Measurements from ENCODE around the gene GON4L. TPM values are rescaled to one million over a fixed set of nuclear protein-coding genes. Genes with fewer than 3 reads are reported as not detected.

GON4L gene
- total RNA-seq, 1 donor from 2014 or later, result 57.0 TPM

DNA sequence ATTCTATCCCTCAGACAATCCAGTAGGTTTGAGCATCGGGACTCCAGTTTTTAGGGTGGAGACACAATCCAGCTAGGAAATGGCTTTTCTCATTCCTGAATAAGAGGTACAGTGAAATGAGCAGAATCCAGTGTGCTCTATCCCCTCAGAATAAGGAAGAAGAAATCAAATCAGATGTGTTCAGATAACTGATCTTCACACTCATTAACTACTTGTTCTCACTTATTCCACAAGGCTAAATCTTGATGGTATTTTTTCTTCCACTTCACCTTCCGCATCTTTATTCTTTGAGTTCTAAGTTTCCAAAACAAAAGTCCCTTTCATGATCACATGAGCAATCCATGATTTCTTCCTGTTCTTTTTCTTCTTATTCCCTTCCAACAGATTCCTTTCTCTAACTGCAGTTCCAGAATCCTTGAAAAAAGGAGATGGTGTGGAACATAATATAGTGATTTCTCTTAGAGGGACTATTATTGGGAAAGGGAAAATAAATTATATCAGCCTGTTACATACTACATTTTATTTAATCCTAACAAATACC lies 4.0 kb upstream of the GON4L start:
- Mint-ChIP-seq H3K4me1 (ENCODE audit: unreplicated experiment) (peaks cover 26% of the 10 kb centered on the region), H3K4me3 (ENCODE audit: unreplicated experiment) (no peak overlapping the region), H3K27ac (ENCODE audit: unreplicated experiment) (no peak overlapping the region), H3K9me3 (ENCODE audit: unreplicated experiment) (no peaks in the 10 kb centered on the region), H3K36me3 (ENCODE audit: unreplicated experiment) (no peaks in the 10 kb centered on the region), H3K27me3 (ENCODE audit: unreplicated experiment) (peaks cover 4% of the 10 kb centered on the region)
- DNase-seq (ENCODE audit: extremely low spot score, unreplicated experiment), result no peak
- TF ChIP-seq, protein P1, sequence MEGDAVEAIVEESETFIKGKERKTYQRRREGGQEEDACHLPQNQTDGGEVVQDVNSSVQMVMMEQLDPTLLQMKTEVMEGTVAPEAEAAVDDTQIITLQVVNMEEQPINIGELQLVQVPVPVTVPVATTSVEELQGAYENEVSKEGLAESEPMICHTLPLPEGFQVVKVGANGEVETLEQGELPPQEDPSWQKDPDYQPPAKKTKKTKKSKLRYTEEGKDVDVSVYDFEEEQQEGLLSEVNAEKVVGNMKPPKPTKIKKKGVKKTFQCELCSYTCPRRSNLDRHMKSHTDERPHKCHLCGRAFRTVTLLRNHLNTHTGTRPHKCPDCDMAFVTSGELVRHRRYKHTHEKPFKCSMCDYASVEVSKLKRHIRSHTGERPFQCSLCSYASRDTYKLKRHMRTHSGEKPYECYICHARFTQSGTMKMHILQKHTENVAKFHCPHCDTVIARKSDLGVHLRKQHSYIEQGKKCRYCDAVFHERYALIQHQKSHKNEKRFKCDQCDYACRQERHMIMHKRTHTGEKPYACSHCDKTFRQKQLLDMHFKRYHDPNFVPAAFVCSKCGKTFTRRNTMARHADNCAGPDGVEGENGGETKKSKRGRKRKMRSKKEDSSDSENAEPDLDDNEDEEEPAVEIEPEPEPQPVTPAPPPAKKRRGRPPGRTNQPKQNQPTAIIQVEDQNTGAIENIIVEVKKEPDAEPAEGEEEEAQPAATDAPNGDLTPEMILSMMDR (IDR thresholded peaks at IDR 0.05), result no peak

DNA sequence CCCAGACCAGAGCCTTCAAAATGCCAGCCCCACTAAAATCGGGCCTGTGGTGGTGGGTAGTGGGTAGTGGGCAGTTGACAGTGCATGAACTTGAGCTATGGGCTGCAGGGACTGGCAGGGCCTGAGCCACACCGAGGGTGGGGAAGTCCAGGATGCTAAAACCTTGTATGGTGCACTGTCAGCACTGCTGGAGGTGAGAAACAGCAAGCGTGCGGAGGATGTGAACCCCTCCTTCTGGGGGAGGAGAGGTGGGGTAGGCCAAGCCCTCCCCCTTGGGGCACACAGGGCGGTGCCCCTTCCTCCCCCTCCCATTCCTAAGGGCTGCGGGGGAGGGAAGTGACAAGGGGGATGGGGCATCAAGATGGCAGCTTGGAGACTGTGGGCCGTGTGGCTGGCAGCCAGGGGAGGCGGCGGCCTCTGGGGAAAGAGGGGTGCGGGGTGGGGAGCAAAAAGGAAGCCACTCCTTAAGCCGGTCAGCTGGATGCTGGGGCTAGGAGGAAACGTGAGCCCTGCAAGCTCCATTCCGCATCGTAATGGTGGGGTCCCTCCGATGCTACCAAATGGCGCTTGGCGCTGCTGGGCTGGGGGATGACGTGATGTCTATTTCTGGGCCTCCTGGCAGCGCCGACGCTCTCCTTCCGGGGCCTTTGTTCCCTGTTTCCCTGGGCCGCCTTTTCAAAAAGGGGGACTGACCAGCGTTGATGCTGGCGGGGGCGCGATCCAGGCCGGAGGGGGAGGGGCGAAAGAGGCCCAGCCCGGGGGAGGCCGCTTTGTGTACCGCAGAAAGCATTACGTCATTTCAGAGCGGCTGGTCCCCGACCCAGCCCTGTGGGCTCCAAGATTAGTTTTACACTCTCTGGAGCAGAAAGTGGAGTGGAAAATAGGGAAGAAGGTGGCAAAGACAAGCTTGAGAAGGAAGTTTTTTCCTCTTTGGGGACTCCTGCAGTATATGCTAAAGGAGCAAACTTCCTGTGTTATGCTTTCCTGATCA lies 3.2 kb upstream of the GON4L start:
- no peak overlapping the region for H3K4me3 Mint-ChIP-seq (ENCODE audit: unreplicated experiment)
- TF ChIP-seq, protein P1 (IDR thresholded peaks at IDR 0.05), result no peak
- no peak for DNase-seq (ENCODE audit: extremely low spot score, unreplicated experiment)
- H3K4me1 Mint-ChIP-seq (ENCODE audit: unreplicated experiment), result peaks cover 29% of the 10 kb centered on the region
- peaks cover 4% of the 10 kb centered on the region for H3K27me3 Mint-ChIP-seq (ENCODE audit: unreplicated experiment)
- peaks cover 3% of the 10 kb centered on the region for H3K36me3 Mint-ChIP-seq (ENCODE audit: unreplicated experiment)
- no peak overlapping the region for H3K27ac Mint-ChIP-seq (ENCODE audit: unreplicated experiment)
- no peaks in the 10 kb centered on the region for H3K9me3 Mint-ChIP-seq (ENCODE audit: unreplicated experiment)

DNA sequence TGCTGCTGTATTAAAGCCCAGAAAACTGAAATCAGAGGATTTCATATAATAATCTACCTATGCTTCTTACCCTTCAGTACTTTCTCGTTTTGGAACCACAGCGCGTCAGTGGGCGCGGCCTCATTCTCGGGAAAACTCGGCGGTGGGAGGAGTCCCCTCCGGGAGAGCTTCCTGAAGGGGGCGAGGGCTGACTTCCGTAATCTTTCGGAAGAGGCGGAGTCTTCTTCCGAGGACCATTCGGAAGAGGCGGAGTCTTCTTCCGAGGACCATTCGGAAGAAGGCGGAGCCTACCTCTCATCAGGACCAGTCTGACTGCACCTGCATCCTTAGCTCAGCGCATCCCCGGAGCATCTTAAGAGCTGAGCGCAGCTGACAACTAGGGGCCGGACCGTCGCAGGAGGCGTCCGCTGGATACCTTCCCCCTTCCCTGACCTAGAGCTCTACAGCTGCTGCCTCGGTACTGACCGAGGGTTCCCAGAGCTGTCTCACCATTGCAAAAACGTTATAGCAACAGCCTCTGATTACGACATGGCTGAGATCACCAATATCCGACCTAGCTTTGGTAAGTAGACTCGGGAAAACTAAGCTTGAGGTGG lies 2.3 kb upstream of the GON4L start, which contains the start of gene SYT11:
Gene SYT11, plus strand, starts transcription at position 334 of the 596 bp plus-strand sequence. Its CDS starts 195 bp downstream, at position 529.
- TF ChIP-seq, protein P1 (IDR thresholded peaks at IDR 0.05), result no peak
- peak within 1 kb of the TSS; percentile 80 for H3K27ac Mint-ChIP-seq (ENCODE audit: unreplicated experiment)
- H3K36me3 Mint-ChIP-seq (ENCODE audit: unreplicated experiment), result peaks cover 7% of the 10 kb centered on the region
- no peaks in the 10 kb centered on the region for H3K9me3 Mint-ChIP-seq (ENCODE audit: unreplicated experiment)
- H3K27me3 Mint-ChIP-seq (ENCODE audit: unreplicated experiment), result peaks cover 4% of the 10 kb centered on the region
- peak within 1 kb of the TSS; percentile 77 for H3K4me3 Mint-ChIP-seq (ENCODE audit: unreplicated experiment)
- DNase-seq (ENCODE audit: extremely low spot score, unreplicated experiment), result peak; percentile 96
- H3K4me1 Mint-ChIP-seq (ENCODE audit: unreplicated experiment), result peaks cover 29% of the 10 kb centered on the region

DNA sequence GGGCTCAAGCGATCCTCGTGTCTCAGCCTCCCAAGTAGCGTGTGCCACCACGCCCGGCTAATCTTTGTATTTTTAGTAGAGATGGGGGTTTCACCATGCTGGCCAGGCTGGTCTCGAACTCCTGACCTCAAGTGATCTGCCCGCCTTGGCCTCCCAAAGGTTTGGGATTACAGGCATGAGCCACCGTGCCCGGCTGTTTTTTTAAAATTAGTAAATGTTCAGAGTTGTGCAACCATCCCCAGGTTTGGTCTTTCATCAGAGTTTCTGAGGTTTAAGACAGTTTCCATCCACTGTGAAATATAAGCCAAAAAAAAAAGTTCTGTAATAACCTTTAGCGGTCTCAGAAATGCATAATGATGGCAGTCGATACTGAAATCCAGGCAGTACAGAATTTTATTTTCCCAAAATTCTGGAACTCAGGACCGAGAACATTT lies 1.8 kb upstream of the GON4L start:
- TF ChIP-seq, protein P1 (IDR thresholded peaks at IDR 0.05), result no peak
- H3K9me3 Mint-ChIP-seq (ENCODE audit: unreplicated experiment), result no peaks in the 10 kb centered on the region
- no peak for DNase-seq (ENCODE audit: extremely low spot score, unreplicated experiment)
- peaks cover 29% of the 10 kb centered on the region for H3K4me1 Mint-ChIP-seq (ENCODE audit: unreplicated experiment)
- peak overlapping the region; percentile 80 for H3K27ac Mint-ChIP-seq (ENCODE audit: unreplicated experiment)
- peak overlapping the region; percentile 77 for H3K4me3 Mint-ChIP-seq (ENCODE audit: unreplicated experiment)
- peaks cover 7% of the 10 kb centered on the region for H3K36me3 Mint-ChIP-seq (ENCODE audit: unreplicated experiment)
- H3K27me3 Mint-ChIP-seq (ENCODE audit: unreplicated experiment), result peaks cover 4% of the 10 kb centered on the region
